COLO829 (cell line): ENCODE measurements around the gene SNCB.
"Not testable (repeated sequence)": the region's sequence is repeated elsewhere in the genome, so short reads cannot be mapped to it uniquely, and the experiment has no call there.

Source experiments
- DNase-seq: peaks from one replicate; pipeline ENCODE4 v3.0.0; 2012; ENCODE audit warnings: low spot score

Gene SNCB

GRCh38 chr5:176621661-176622079 lies 8.7 kb downstream of the SNCB start:
- DNase-seq = no peak

GRCh38 chr5:176620333-176620981 lies 9.9 kb downstream of the SNCB start:
- DNase-seq = no peak

- DNase-seq = no peak
Observed at GRCh38 chr5:176619569-176620332, 10.6 kb downstream of the SNCB start.

GRCh38 chr5:176619203-176619568 lies 11.1 kb downstream of the SNCB start:
- peak; percentile 89 for DNase-seq

GRCh38 chr5:176618783-176619182 lies 11.6 kb downstream of the SNCB start:
- no peak for DNase-seq

GRCh38 chr5:176616511-176616910 lies 13.8 kb downstream of the SNCB start:
- DNase-seq = no peak

GRCh38 chr5:176614805-176615478 lies 15.4 kb downstream of the SNCB start:
- no peak for DNase-seq

GRCh38 chr5:176612855-176613254 lies 17.5 kb downstream of the SNCB start:
- DNase-seq = no peak

- DNase-seq = no peak
Observed at GRCh38 chr5:176612008-176612407, 18.3 kb downstream of the SNCB start.

- peak; percentile 43 for DNase-seq
Observed at GRCh38 chr5:176611435-176611834, 18.9 kb downstream of the SNCB start.

GRCh38 chr5:176610435-176610773 lies 19.9 kb downstream of the SNCB start:
- DNase-seq = no peak

GRCh38 chr5:176609724-176610434 lies 20.5 kb downstream of the SNCB start, which contains the start of gene GPRIN1:
Gene GPRIN1 (minus strand): TSS chr5:176610156. CDS start chr5:176599834, 10,322 bp downstream.
- peak; percentile 42 for DNase-seq

- DNase-seq = no peak
Observed at GRCh38 chr5:176608937-176609723, 21.2 kb downstream of the SNCB start.

- DNase-seq = no peak
Observed at GRCh38 chr5:176608142-176608705, 22.1 kb downstream of the SNCB start.

GRCh38 chr5:176606875-176607274 lies 23.5 kb downstream of the SNCB start:
- no peak for DNase-seq

- DNase-seq = no peak
Observed at GRCh38 chr5:176606032-176606431, 24.3 kb downstream of the SNCB start.

- no peak for DNase-seq
Observed at GRCh38 chr5:176603091-176603490, 27.2 kb downstream of the SNCB start.

- no peak for DNase-seq
Observed at GRCh38 chr5:176601901-176602482, 28.3 kb downstream of the SNCB start.

- not testable (repeated sequence) for DNase-seq
Observed at GRCh38 chr5:176599749-176600430, 30.4 kb downstream of the SNCB start.
